Measurements from ENCODE around the gene MFF. TPM values are rescaled to one million over a fixed set of nuclear protein-coding genes. Genes with fewer than 3 reads are reported as not detected.
"Not testable (repeated sequence)": the region's sequence is repeated elsewhere in the genome, so short reads cannot be mapped to it uniquely, and the experiment has no call there.

The MFF gene
- total RNA-seq, 1 donor from 2014 or later, result 84.1 TPM

DNA sequence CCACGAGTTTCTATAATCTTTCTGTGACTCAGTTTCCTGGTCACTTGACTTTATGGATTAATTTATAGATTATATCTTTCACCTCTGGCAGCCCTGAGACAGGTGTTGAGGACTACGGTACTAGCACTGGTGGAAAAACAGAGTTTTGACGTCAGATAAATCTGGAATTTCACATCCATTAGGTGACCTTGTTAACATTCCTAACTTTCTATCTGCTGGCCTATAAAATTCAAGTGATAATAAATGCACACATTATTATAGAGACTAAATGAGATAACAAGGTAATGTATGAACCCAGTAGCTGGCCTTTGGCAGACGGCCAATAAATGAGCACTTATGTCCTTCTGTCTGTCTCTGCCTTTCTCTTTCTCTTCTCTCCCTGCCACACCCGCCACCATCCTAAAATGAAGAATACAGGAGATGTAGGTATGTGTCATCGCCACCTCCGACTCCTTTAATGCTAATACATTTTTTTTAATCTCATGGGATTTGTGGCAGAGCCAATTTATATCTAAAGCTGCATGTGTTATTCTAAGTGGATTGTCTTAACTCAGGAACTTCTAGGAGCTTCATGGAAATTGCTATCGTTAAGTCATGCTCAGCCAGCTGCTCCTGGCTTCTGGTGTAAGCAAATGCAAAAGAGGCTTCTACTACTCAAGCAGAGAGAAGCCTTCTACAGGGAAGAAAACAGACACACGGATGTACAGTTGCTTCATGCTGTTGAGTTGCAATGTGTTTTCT is 51.8 kb downstream of the MFF start:
- Mint-ChIP-seq H3K4me3 (no peak overlapping the region), H3K27ac (ENCODE audit: unreplicated experiment) (no peak overlapping the region), H3K9me3 (no peaks in the 10 kb centered on the region), H3K36me3 (ENCODE audit: low read depth) (no peaks in the 10 kb centered on the region), H3K4me1 (peaks cover 7% of the 10 kb centered on the region), H3K27me3 (ENCODE audit: low read depth) (no peaks in the 10 kb centered on the region)
- no peak for DNase-seq (ENCODE audit: low read depth, low spot score)
- TF ChIP-seq, protein P1, sequence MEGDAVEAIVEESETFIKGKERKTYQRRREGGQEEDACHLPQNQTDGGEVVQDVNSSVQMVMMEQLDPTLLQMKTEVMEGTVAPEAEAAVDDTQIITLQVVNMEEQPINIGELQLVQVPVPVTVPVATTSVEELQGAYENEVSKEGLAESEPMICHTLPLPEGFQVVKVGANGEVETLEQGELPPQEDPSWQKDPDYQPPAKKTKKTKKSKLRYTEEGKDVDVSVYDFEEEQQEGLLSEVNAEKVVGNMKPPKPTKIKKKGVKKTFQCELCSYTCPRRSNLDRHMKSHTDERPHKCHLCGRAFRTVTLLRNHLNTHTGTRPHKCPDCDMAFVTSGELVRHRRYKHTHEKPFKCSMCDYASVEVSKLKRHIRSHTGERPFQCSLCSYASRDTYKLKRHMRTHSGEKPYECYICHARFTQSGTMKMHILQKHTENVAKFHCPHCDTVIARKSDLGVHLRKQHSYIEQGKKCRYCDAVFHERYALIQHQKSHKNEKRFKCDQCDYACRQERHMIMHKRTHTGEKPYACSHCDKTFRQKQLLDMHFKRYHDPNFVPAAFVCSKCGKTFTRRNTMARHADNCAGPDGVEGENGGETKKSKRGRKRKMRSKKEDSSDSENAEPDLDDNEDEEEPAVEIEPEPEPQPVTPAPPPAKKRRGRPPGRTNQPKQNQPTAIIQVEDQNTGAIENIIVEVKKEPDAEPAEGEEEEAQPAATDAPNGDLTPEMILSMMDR (conservative IDR thresholded peaks at IDR 0.05), result no peak

GRCh38 chr2:227377467-227378351 is 52.7 kb downstream of the MFF start:
- no peaks in the 10 kb centered on the region for H3K36me3 Mint-ChIP-seq (ENCODE audit: low read depth)
- DNase-seq (ENCODE audit: low read depth, low spot score), result no peak
- H3K27me3 Mint-ChIP-seq (ENCODE audit: low read depth), result no peaks in the 10 kb centered on the region
- no peak overlapping the region for H3K4me3 Mint-ChIP-seq
- no peak overlapping the region for H3K27ac Mint-ChIP-seq (ENCODE audit: unreplicated experiment)
- TF ChIP-seq, protein P1 (conservative IDR thresholded peaks at IDR 0.05), result no peak
- H3K9me3 Mint-ChIP-seq, result no peaks in the 10 kb centered on the region
- peaks cover 7% of the 10 kb centered on the region for H3K4me1 Mint-ChIP-seq

DNA sequence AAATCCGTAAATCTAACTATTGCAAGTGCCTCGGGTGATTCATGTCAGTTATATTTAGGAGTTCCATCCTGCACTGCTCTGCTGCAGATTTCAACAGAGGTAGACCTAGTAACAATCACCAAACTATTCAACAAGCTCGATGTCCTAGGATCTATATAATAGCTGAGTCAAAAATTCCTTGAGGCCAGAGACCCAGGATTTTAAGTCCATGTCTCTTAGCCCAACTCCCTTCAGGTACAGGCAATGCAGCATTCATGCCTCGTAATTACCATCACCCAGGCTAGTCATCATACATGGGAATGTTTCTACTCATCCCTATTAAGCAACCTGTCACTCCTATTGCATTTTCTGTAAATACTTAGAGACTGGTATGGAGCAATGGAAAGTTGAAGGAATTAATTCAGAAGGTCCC is 53.3 kb downstream of the MFF start:
- Mint-ChIP-seq H3K9me3 (no peaks in the 10 kb centered on the region), H3K4me1 (peaks cover 7% of the 10 kb centered on the region), H3K4me3 (no peak overlapping the region), H3K36me3 (ENCODE audit: low read depth) (no peaks in the 10 kb centered on the region), H3K27ac (ENCODE audit: unreplicated experiment) (no peak overlapping the region), H3K27me3 (ENCODE audit: low read depth) (no peaks in the 10 kb centered on the region)
- TF ChIP-seq, protein P1 (conservative IDR thresholded peaks at IDR 0.05), result no peak
- DNase-seq (ENCODE audit: low read depth, low spot score), result no peak

DNA sequence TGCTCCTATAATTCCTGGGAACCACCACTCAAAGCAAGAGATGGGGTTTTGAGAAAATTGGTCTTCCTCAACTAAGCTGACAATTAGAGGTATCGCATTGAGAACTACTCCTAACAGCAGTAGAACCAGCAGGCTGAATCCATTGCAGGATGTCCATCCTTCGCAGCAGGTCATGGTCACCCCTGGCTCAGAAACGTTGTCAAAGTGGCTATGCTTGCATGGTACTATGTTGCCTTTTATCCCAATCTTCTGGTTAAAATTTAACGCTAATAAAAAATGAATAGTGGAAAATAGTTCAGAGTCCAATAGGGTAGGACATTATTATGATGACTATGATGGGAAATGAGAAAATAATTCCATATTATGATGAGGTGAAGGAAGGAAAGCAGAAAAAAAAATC is 54.0 kb downstream of the MFF start, which contains the start of gene TM4SF20:
TSS of gene TM4SF20 (minus strand) at position 212 of the 400 bp plus-strand sequence. CDS start at position 174, 38 bp downstream.
- TF ChIP-seq, protein P1 (conservative IDR thresholded peaks at IDR 0.05), result no peak
- Mint-ChIP-seq H3K4me1 (peaks cover 5% of the 10 kb centered on the region), H3K36me3 (ENCODE audit: low read depth) (no peaks in the 10 kb centered on the region), H3K4me3 (no peak within 1 kb of the TSS), H3K27me3 (ENCODE audit: low read depth) (no peaks in the 10 kb centered on the region), H3K9me3 (no peaks in the 10 kb centered on the region), H3K27ac (ENCODE audit: unreplicated experiment) (no peak within 1 kb of the TSS)
- DNase-seq (ENCODE audit: low read depth, low spot score), result no peak

DNA sequence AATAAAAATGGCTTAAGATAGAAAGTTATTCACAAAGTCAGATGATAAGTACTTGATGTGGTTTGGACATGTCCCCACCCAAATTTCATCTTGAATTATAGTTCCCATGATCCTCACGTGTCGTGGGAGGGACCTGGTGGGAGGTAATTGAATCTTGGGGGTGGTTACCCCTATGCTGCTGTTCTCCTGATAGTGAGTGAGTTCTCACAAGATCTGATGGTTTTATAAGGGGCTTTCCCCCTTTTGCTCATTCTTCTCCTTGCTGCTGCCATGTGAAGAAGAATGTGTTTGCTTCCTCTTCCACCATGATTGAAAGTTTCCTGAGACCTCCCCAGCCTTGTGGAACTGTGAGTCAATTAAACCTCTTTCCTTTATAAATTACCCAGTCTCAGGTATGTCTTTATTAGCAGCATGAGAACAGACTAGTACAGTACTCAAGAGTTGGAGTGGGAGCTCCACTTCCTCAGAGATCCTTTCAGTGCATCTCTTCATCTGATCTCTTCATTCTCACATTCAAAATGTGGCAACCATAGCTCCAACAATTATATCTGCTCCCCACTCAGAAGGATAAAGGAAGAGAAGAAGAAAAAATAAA is 57.3 kb downstream of the MFF start:
- not testable (repeated sequence) for H3K9me3 Mint-ChIP-seq; H3K27ac Mint-ChIP-seq (ENCODE audit: unreplicated experiment); H3K27me3 Mint-ChIP-seq (ENCODE audit: low read depth); DNase-seq (ENCODE audit: low read depth, low spot score); H3K4me1 Mint-ChIP-seq; H3K36me3 Mint-ChIP-seq (ENCODE audit: low read depth); H3K4me3 Mint-ChIP-seq

Data from neural crest cell (in vitro differentiated cells).